Epidermal melanocyte (primary cell): ENCODE results near the gene MITF.
"Not testable (repeated sequence)": the region's sequence is repeated elsewhere in the genome, so short reads cannot be mapped to it uniquely, and the experiment has no call there.

Experiments used
- DNase-seq: peaks from one replicate; pipeline ENCODE4 v3.0.0; 2011; ENCODE audit warnings: low spot score; ENCODE audit not compliant: insufficient read length

MITF gene

GRCh38 chr3:69785769-69786320, 46.6 kb downstream of the MITF start:
- no peak for DNase-seq

DNA sequence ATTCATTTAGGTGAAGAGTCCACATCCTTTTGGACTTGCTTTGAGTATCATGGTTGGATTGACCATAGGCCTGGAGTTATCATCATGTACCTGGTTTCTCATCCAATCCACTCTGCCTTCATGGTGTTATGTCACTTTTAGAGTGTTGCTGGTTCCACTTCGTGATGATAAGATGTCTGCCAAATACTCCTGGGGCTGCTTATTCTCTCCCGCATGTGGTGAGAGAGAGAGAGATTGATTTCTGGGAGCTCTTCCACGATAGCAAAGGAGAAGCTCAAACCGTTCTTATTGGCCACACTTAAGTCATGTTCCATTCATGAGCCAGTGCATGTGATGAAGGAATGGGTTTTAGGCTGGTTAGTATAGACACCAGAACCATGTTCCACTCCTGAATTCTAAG, 47.6 kb downstream of the MITF start:
- no peak for DNase-seq

DNA sequence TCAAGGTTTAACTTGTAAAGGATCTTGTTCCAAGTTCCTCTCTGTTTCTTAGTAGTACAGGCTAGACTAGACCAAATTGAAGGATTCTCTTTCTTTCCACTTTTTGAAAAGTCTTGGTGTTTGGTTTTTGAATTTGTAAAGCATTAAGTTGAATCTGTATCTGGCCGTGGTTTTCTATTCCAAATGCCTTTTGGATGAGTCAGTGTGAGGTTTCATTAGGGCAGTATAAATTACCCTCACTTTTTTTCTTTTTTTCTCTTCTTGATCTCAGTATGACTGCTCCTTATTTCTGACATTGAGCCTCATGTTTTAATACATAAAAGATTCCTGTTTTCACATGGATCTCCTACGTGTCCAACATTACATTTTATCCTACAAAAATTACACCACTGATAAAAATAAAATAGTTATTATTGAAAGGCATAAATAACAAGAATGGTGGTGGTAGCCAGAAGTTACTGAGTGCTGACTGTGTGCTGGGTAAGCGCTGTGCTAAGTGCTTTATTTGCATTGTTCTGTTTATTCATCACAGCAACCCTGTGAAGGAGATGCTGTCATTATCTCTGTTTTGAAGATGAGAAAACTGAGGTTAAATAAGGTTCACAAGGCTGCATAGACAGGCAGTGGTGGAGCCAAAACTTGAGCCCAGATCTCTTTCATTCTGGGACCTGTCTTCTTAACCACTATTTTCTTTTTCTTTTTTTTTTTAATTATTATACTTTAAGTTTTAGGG, 48.3 kb downstream of the MITF start:
- DNase-seq: peak; percentile 53

GRCh38 chr3:69791106-69791505, 51.8 kb downstream of the MITF start:
- no peak for DNase-seq

DNA sequence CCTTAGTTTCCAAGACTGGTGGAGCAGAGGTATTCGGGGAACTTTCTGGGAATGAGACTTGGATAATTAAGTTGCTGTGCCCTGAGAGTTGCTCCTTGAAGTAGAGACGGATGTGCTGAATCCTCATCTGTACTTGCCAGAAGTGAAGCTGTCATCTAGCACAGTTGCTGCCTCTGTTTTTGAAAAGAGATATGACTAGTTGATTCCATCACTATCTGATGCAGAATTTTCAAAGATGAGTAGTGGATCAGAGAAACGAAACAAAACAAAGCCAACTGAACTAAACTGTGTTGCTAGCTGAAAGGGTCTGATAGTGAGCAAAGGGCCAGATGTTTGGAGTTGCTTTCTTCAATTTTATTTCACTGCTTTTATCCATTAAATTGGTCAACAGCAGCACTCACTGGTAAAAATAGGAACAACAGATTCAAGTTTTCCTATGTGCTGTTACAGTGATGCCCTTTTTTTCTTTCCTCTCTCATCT, 52.7 kb downstream of the MITF start:
- DNase-seq: peak; percentile 31

DNA sequence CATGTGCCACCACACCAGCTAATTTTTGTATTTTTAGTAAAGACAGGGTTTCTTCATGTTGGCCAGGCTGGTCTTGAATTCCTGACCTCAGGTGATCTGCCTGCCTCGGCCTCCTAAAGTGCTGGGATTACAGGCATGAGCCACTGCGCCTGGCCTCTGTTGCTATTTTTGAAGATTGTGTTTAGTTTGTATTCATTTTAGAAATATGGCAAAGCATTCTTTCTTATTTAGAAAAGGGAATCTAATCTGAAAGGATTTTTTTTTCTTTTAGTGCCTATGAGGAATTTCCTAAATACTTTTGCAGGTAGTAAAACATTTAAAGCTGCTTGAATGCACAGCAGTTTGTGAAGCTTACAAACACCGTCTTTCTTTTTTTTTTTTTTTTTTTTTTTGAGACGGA, 56.9 kb downstream of the MITF start:
- not testable (repeated sequence) for DNase-seq

DNA sequence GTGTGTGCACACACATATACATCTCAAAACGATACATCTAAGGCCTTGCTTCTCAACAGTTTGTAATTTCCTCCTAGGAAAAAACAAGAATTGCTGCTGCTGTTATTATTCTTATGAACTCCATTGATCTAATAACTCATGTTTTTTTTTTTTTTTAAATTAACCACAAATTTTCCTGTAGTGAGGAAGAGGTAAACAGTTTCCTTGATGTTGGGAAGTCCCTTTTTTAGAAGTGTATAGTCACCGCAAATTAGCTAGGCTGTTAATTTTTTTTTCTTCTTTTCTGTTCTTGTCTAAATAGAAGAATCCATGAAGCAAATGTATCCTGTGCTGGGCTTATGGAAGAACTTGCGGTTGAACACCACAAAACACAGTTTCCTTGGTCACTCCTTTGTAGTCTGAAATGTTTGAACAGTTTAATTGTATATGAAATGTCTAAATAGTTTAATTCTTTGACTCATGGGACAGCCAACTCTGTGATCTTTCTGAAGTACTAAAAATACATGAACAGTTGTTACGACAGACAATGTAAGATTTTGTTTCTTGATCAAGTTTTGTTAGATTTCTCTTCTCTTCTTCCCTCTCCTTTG, 64.5 kb downstream of the MITF start:
- no peak for DNase-seq

GRCh38 chr3:69805491-69805890, 66.2 kb downstream of the MITF start:
- no peak for DNase-seq

DNA sequence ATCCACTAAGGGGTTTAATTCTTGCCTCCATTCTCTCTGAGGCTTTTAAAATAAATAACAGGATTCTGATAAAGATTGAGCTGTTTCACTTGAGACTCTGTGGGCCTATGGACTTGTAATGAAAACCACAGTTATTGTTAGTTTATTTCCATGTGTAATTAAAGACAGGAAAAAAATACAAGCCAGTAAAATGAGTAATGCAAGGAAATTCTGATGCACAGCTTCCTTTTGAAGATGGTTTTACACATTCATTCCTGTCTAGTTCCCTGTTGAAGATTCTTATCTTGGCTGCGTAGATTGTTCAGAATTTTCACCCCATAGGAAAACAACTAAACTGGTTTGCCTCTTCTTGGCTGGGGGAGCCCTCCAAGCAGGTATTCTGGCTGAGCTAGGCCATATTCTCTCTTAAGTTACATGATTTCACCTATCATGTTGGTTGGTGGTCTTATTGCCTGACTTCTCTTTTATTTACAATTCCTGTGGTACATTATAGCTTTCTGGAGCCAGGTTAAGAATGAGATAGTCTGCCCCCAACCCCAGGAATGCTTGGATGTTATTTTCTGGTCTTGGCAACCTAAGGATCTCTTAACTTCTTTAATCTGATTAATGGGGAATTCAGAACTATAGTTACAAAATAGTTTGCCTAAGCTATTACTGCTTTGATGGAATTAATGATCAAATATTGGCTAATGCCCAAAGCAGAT, 67.6 kb downstream of the MITF start:
- DNase-seq: no peak

GRCh38 chr3:69807674-69808073, 68.4 kb downstream of the MITF start:
- DNase-seq: no peak

DNA sequence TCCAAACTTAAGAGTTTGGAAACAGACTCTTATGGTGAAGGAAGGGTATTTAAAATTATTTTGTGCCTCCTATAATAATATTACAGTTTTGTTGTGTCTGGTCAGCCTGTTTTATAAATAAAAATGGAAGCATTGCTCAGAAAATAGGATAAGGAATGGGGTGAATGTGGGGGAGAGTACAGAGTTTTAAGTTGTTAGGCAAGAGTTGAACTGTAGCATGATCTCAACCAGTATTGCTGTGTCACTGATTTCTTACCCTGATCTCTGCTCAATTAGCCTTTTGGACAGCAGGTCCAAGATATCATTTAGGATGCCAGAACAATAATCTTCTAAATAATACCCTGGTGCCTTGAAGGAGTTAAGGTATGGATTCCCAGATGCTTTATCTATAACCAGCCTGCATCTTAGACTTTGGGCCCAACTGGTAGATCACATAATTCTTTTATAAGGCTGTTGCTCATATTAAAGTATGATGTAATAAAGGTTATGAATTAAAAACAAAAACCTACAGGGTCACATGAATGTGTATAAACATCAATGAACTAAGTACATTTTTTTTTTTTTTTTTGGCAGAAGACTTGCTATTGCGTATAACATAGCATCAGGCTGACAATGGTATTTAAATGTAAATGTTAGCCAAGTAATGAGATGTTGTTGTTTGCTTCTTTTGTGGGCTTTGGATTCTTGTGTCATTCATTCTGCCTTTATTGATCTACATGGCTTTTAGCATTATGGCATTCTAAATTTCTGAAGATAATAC, 70.0 kb downstream of the MITF start:
- DNase-seq: no peak

DNA sequence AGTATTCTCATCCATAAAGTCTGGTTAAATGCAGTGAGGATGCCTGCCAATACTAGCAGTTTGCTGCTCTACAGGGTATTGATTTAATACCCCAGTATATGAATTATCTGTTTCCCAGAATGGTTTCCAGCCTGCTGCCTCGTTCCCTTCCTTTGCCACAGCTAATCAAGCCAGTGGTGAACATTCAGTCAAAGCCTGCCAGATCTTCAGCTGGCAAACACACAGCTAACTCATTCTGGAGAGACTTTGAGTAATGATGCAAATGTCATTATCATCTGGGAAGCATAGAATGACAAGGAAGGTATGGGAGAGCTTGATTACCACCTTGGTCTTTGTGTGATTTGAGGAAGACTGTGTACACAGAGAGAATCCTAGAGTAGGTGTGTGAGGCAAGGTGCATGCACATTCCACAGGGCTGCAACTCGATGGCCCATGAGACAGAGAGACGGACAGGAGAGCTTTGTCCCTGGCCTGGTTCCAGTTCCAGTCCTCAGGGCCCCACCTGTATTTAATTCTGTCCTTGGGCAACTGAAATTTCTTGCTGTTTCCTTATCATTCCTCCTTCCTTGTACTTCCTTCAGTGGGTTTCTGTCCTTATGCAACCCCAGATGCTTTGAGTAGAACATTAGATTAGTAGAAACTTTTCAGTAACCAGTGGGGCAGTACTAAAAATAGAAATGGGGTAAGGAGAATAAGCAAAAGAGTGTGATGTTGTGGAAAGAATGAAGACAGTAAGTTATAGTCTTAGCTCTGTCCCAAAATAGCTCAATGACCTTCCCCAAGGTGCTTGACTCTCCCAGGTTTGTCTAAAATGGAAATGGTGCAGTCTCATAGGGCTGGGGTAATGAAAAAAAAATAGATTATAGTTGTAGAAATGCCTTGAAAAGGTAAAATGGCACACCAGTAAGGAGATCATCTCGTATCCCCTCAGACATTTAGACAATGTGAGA, 72.5 kb downstream of the MITF start:
- DNase-seq: no peak

GRCh38 chr3:69815970-69816369, 76.7 kb downstream of the MITF start:
- no peak for DNase-seq

- DNase-seq: no peak
Observed at GRCh38 chr3:69817988-69818387, 78.7 kb downstream of the MITF start.

GRCh38 chr3:69819282-69819681, 80.0 kb downstream of the MITF start:
- no peak for DNase-seq

- DNase-seq: no peak
Observed at GRCh38 chr3:69821133-69821532, 81.9 kb downstream of the MITF start.

DNA sequence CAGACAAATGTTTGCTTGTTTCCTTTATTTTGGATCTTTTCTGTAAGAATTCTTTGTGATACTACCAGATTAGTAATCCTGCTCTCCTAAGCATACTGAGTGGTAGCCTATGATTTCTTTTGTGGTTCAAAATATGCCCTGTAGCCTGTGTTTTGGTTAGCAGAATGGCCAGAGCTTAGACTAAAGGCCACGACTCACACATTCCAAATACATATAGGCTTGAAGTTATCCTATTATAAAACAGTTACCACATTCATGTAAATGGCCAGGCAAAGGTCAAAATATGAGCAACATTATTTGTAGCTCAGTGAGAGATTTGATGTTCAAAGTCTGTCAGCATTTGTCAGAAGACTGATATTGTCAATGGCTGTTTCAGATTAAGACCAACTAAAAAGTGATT, 84.5 kb downstream of the MITF start:
- no peak for DNase-seq

GRCh38 chr3:69825446-69825845, 86.2 kb downstream of the MITF start:
- DNase-seq: no peak

DNA sequence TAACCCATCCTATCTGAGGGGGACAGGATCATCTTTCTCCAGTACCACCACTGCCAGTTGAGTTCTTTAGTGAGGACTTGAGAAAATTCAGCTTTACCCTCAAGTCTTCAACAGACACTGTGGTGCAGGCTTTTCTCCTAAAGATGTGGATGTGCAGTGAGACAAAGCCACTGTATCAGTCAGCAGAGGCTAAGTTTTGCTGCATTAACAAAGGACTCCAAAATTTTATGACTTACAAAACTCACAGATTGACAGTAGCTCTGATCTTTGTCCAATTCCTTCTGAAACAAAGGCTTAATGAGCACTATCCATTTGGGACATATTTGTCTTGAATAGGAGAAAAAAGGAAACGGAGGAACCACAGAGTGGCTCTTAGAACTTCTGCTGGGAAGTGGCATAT, 87.9 kb downstream of the MITF start:
- DNase-seq: no peak

GRCh38 chr3:69828817-69829216, 89.6 kb downstream of the MITF start:
- no peak for DNase-seq
